Type B pancreatic cell (in vitro differentiated cells): ENCODE results near the gene GIGYF1. TPM values are rescaled to one million over a fixed set of nuclear protein-coding genes. Genes with fewer than 3 reads are reported as not detected.
A peak's percentile ranks its signal among the peaks of the same experiment; 100 is the strongest.
"Not testable (repeated sequence)": the region's sequence is repeated elsewhere in the genome, so short reads cannot be mapped to it uniquely, and the experiment has no call there.

Experiments used
- DNase-seq: peaks from one replicate; pipeline ENCODE4 v3.0.0; 2021; ENCODE audit warnings: mixed read lengths; ENCODE audit not compliant: unreplicated experiment; ENCODE audit errors: extremely low spot score
- H3K27ac Mint-ChIP-seq: 2 replicates; pipeline ENCODE4 v1.8.0; 2021; ENCODE audit warnings: mild to moderate bottlenecking, mixed read lengths
- H3K27me3 Mint-ChIP-seq: 2 replicates; pipeline ENCODE4 v1.8.0; 2021; ENCODE audit warnings: mixed read lengths
- H3K36me3 Mint-ChIP-seq: 2 replicates; pipeline ENCODE4 v1.8.0; 2021; ENCODE audit warnings: mixed read lengths
- H3K4me1 Mint-ChIP-seq: one replicate; pipeline ENCODE4 v1.8.0; 2021; ENCODE audit warnings: mixed read lengths; ENCODE audit not compliant: unreplicated experiment
- H3K4me3 Mint-ChIP-seq: 2 replicates; pipeline ENCODE4 v1.8.0; 2021; ENCODE audit warnings: mild to moderate bottlenecking, mixed read lengths
- H3K9me3 Mint-ChIP-seq: 2 replicates; pipeline ENCODE4 v1.8.0; 2021; ENCODE audit warnings: mixed read lengths
- total RNA-seq: library from RNA; stranded (reverse); gene quantifications from 2 replicates; pipeline ENCODE4 v1.2.1, GENCODE V29; 2021; ENCODE audit warnings: low replicate concordance
- TF ChIP-seq, protein P1 (sequence below): fragments of 200-600 bp; sonication (generic); conservative IDR thresholded peaks from 2 replicates; pipeline ENCODE4 v1.5.0; 2021; ENCODE audit warnings: antibody characterized with exemption, mild to moderate bottlenecking

GIGYF1 gene
- total RNA-seq, 1 donor from 2014 or later, result 79.4 TPM

DNA sequence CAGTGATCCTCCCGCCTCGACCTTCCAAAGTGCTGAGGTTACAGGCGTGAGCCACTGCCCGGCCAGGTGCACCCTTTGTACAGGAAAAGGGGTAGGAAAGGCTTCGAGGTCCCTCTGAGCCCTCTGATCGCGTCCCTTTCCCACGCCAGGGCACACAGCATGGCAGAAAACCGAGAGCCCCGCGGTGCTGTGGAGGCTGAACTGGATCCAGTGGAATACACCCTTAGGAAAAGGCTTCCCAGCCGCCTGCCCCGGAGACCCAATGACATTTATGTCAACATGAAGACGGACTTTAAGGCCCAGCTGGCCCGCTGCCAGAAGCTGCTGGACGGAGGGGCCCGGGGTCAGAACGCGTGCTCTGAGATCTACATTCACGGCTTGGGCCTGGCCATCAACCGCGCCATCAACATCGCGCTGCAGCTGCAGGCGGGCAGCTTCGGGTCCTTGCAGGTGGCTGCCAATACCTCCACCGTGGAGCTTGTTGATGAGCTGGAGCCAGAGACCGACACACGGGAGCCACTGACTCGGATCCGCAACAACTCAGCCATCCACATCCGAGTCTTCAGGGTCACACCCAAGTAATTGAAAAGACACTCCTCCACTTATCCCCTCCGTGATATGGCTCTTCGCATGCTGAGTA lies 12.7 kb upstream of the GIGYF1 start:
- Mint-ChIP-seq H3K4me1 (peaks cover 4% of the 10 kb centered on the region), H3K27ac (peak overlapping the region; percentile 92), H3K36me3 (peaks cover 3% of the 10 kb centered on the region), H3K27me3 (peaks cover 2% of the 10 kb centered on the region), H3K9me3 (no peaks in the 10 kb centered on the region), H3K4me3 (peak overlapping the region; percentile 98)
- DNase-seq, result no peak
- TF ChIP-seq, protein P1, sequence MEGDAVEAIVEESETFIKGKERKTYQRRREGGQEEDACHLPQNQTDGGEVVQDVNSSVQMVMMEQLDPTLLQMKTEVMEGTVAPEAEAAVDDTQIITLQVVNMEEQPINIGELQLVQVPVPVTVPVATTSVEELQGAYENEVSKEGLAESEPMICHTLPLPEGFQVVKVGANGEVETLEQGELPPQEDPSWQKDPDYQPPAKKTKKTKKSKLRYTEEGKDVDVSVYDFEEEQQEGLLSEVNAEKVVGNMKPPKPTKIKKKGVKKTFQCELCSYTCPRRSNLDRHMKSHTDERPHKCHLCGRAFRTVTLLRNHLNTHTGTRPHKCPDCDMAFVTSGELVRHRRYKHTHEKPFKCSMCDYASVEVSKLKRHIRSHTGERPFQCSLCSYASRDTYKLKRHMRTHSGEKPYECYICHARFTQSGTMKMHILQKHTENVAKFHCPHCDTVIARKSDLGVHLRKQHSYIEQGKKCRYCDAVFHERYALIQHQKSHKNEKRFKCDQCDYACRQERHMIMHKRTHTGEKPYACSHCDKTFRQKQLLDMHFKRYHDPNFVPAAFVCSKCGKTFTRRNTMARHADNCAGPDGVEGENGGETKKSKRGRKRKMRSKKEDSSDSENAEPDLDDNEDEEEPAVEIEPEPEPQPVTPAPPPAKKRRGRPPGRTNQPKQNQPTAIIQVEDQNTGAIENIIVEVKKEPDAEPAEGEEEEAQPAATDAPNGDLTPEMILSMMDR, result no peak

- Mint-ChIP-seq H3K4me1 (peaks cover 4% of the 10 kb centered on the region), H3K9me3 (no peaks in the 10 kb centered on the region), H3K36me3 (peaks cover 3% of the 10 kb centered on the region), H3K27me3 (peaks cover 6% of the 10 kb centered on the region), H3K4me3 (peak within 1 kb of the TSS; percentile 98), H3K27ac (peak within 1 kb of the TSS; percentile 92)
- DNase-seq, result peak; percentile 99
- TF ChIP-seq, protein P1, result no peak
Observed at GRCh38 chr7:100705753-100706671, 12.0 kb upstream of the GIGYF1 start, which contains the start of gene POP7. TSS of gene POP7 (plus strand) at chr7:100706121. CDS start at chr7:100706831, 710 bp downstream.

DNA sequence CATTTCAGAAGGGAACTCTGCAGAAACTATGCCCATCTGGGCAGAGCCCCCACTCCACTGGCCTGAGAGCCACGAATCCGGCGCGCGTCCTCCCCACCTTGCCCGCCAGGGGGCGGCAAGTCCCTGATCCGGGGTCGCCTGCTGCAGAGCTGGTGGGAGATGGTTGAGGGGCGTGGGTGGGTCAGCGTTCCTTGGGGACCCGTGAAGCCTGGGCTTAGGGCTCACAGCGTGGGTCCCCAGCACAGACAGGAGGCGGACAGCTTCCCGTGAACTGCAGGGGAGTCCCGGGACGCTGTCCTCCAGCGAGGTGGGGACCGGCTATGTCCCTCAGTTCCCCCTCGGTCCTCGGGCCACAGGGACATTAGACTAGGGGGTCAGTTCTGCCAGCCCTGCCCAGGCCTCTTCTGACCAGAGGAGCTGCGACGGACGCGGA lies 11.3 kb upstream of the GIGYF1 start:
- Mint-ChIP-seq H3K4me3 (peak overlapping the region; percentile 98), H3K27me3 (peaks cover 6% of the 10 kb centered on the region), H3K36me3 (peaks cover 3% of the 10 kb centered on the region), H3K27ac (peak overlapping the region; percentile 92), H3K4me1 (peaks cover 4% of the 10 kb centered on the region), H3K9me3 (no peaks in the 10 kb centered on the region)
- peak; percentile 93 for DNase-seq
- TF ChIP-seq, protein P1, result peak; percentile 98

GRCh38 chr7:100701089-100701488 lies 7.0 kb upstream of the GIGYF1 start:
- peaks cover 16% of the 10 kb centered on the region for H3K27me3 Mint-ChIP-seq
- not testable (repeated sequence) for H3K4me1 Mint-ChIP-seq, H3K36me3 Mint-ChIP-seq, H3K27ac Mint-ChIP-seq, H3K9me3 Mint-ChIP-seq, H3K4me3 Mint-ChIP-seq, DNase-seq

DNA sequence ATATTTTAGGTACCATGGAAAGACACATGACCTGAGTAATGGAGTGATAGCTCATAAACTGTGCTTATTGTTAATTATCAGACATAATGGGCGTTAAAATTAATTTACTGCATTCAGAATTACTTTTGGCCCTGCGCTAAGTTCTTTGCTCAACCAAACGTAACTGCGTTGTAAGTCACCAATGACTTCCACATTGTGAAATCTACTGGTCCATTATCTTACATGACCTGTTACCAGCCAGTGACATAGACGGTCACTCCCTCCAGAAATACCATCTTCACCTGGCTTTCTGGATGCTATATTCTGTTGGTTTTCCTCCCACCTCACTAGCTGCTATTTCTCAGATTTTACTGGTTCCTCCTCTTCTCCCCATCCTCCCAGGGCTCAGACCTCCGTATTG lies 5.0 kb upstream of the GIGYF1 start:
- Mint-ChIP-seq H3K36me3 (no peaks in the 10 kb centered on the region), H3K4me3 (no peak overlapping the region), H3K4me1 (no peaks in the 10 kb centered on the region), H3K9me3 (no peaks in the 10 kb centered on the region), H3K27me3 (peaks cover 18% of the 10 kb centered on the region), H3K27ac (no peak overlapping the region)
- TF ChIP-seq, protein P1, result no peak
- no peak for DNase-seq

DNA sequence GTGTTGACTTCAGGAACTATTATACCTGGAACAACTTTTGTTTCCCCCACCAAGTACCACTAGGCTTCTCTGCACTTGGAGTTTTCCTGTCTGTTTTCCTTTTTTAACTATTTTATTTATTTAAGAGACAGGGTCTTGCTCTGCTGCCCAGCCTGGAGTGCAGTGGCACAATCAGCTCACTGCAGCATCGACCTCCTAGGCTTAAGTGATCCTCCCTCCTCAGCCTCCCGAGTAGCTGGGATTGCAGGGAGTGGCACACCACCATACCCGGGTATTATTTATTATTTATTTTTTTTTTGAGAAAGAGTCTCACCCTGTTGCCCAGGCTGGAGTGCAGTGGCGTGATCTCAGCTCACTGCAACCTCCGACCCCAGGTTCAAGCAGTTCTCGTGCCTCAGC lies 2.1 kb upstream of the GIGYF1 start:
- H3K36me3 Mint-ChIP-seq, result no peaks in the 10 kb centered on the region
- H3K4me1 Mint-ChIP-seq, result peaks cover 17% of the 10 kb centered on the region
- H3K4me3 Mint-ChIP-seq, result peak overlapping the region; percentile 83
- no peak for DNase-seq
- H3K27me3 Mint-ChIP-seq, result peaks cover 14% of the 10 kb centered on the region
- peak overlapping the region; percentile 57 for H3K27ac Mint-ChIP-seq
- no peaks in the 10 kb centered on the region for H3K9me3 Mint-ChIP-seq
- TF ChIP-seq, protein P1, result no peak
